Measurements from ENCODE around the gene ABCD4.

- TF ChIP-seq, protein P1, sequence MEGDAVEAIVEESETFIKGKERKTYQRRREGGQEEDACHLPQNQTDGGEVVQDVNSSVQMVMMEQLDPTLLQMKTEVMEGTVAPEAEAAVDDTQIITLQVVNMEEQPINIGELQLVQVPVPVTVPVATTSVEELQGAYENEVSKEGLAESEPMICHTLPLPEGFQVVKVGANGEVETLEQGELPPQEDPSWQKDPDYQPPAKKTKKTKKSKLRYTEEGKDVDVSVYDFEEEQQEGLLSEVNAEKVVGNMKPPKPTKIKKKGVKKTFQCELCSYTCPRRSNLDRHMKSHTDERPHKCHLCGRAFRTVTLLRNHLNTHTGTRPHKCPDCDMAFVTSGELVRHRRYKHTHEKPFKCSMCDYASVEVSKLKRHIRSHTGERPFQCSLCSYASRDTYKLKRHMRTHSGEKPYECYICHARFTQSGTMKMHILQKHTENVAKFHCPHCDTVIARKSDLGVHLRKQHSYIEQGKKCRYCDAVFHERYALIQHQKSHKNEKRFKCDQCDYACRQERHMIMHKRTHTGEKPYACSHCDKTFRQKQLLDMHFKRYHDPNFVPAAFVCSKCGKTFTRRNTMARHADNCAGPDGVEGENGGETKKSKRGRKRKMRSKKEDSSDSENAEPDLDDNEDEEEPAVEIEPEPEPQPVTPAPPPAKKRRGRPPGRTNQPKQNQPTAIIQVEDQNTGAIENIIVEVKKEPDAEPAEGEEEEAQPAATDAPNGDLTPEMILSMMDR (optimal IDR thresholded peaks at IDR 0.05 in 1 of 3, IDR thresholded peaks at IDR 0.05 in 1 of 3, conservative IDR thresholded peaks at IDR 0.05 in 1 of 3; ENCODE audit: extremely low read depth in 1 of 3, insufficient read depth in 2 of 3, low read length in 3 of 3): no peak
- TF ChIP-seq EZH2 (IDR thresholded peaks at IDR 0.05; ENCODE audit: low read length): no peak
These were observed 12.9 kb downstream of the ABCD4 start for GRCh38 chr14:74289801-74290200.
